Measurements from ENCODE around the gene EVA1C.

DNA sequence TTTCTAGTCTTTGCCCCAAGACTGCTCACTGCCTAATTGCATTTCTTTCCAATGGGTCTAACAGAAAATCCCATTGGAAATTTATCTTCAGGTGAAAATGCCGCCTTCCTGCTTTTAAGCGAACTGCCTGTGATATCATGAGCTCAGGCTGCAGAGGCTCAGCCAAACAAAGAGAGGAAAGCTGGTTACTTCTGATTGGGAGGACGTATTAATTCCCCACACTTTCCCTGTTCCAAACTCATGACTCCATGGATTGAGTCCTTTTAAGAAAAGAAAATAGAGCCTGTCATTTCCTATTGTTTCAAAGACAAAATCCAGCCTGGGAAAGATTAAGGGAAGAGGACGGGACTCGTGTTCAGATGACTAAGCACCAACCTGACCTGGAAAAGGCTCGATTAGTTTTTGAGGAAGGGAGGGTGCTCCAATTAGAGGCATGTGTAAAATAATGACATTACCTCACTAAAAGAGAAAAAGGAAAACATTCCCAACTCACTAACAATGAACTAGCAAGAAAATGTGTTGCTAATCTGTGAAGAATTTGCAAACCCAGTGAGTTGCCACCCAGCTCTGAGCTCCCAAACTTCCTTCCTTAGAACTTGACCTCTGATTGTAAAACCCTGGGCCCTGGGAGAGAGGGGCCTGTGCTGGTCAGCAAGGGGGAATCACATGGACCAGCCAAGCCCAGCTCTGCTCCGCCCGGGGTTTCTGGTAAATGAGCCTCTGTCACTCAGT lies 111.6 kb downstream of the EVA1C start:
- no peak for TF ChIP-seq YY1 (IDR thresholded peaks at IDR 0.05; ENCODE audit: insufficient read depth, insufficient read length)
- TF ChIP-seq ZNF274 (IDR thresholded peaks at IDR 0.05; ENCODE audit: low read depth, low read length), result no peak
